H54 (cell line): ENCODE data around the gene ATP6V0A4.

ENCODE experiments used
- DNase-seq: peaks from one replicate; pipeline ENCODE4 v3.0.0; 2011; ENCODE audit warnings: low spot score, mixed read lengths; ENCODE audit not compliant: insufficient read length
- FAIRE-seq: peaks from 3 replicates; lab custom pipeline; 2011; peaks lifted over from hg19 to GRCh38; lab: Jason Lieb, UNC
- POLR2A ChIP-seq: IDR thresholded peaks from 2 replicates; pipeline ENCODE4 v1.6.1; 2011; ENCODE audit warnings: low read depth, mild to moderate bottlenecking, low read length

The ATP6V0A4 gene

GRCh38 chr7:138662991-138663320 lies 135.0 kb downstream of the ATP6V0A4 start:
- FAIRE-seq = no peak
- no peak for DNase-seq
- TF ChIP-seq POLR2A = no peak

GRCh38 chr7:138662076-138662990 lies 135.7 kb downstream of the ATP6V0A4 start:
- DNase-seq (no peak), FAIRE-seq (no peak)
- TF ChIP-seq POLR2A = no peak

GRCh38 chr7:138661069-138661635 lies 136.8 kb downstream of the ATP6V0A4 start:
- no peak for TF ChIP-seq POLR2A
- FAIRE-seq = no peak

GRCh38 chr7:138658889-138659288 lies 139.1 kb downstream of the ATP6V0A4 start:
- FAIRE-seq = no peak
- DNase-seq = no peak
- no peak for TF ChIP-seq POLR2A

More at GRCh38 chr7:138661069-138661635, 136.8 kb downstream of the ATP6V0A4 start:
- DNase-seq = no peak

- FAIRE-seq (no peak), DNase-seq (no peak)
- TF ChIP-seq POLR2A = no peak
These were observed 140.1 kb downstream of the ATP6V0A4 start for GRCh38 chr7:138657854-138658386.

- TF ChIP-seq POLR2A = no peak
- no peak for DNase-seq
- no peak for FAIRE-seq
These were observed 141.0 kb downstream of the ATP6V0A4 start for GRCh38 chr7:138656952-138657351.
